MG63 (cell line): ENCODE measurements around the gene MON1A. TPM values are rescaled to one million over a fixed set of nuclear protein-coding genes. Genes with fewer than 3 reads are reported as not detected.
A peak's percentile ranks its signal among the peaks of the same experiment; 100 is the strongest.

Source experiments
- DNase-seq: peaks from one replicate; pipeline ENCODE4 v3.0.0-alpha.2; 2020
- H3K27me3 ChIP-seq: fragments of 250-450 bp; sonication (Bioruptor Pico); 2 replicates; pipeline ENCODE4 v1.5.1; 2020; ENCODE audit warnings: mild to moderate bottlenecking, moderate library complexity
- H3K36me3 ChIP-seq: fragments of 250-450 bp; sonication (Bioruptor Pico); 2 replicates; pipeline ENCODE4 v1.5.1; 2020; ENCODE audit warnings: mild to moderate bottlenecking, moderate library complexity
- H3K4me3 ChIP-seq: fragments of 250-450 bp; sonication (Bioruptor Pico); 2 replicates; pipeline ENCODE4 v1.5.1; 2020; ENCODE audit warnings: mild to moderate bottlenecking, moderate library complexity
- H3K9me3 ChIP-seq: fragments of 250-450 bp; sonication (Bioruptor Pico); 2 replicates; pipeline ENCODE4 v1.5.1; 2020; ENCODE audit warnings: mild to moderate bottlenecking, moderate library complexity
- total RNA-seq: library from RNA; depleted of rRNA; stranded (reverse); fragments of >200 nt; shearing (Covaris generic); gene quantifications from 2 replicates; pipeline ENCODE4 v1.2.3, GENCODE V29; 2014; ENCODE audit warnings: low replicate concordance

The MON1A gene
- total RNA-seq, 1 experiment from 2014 or later, result 15.6 TPM

DNA sequence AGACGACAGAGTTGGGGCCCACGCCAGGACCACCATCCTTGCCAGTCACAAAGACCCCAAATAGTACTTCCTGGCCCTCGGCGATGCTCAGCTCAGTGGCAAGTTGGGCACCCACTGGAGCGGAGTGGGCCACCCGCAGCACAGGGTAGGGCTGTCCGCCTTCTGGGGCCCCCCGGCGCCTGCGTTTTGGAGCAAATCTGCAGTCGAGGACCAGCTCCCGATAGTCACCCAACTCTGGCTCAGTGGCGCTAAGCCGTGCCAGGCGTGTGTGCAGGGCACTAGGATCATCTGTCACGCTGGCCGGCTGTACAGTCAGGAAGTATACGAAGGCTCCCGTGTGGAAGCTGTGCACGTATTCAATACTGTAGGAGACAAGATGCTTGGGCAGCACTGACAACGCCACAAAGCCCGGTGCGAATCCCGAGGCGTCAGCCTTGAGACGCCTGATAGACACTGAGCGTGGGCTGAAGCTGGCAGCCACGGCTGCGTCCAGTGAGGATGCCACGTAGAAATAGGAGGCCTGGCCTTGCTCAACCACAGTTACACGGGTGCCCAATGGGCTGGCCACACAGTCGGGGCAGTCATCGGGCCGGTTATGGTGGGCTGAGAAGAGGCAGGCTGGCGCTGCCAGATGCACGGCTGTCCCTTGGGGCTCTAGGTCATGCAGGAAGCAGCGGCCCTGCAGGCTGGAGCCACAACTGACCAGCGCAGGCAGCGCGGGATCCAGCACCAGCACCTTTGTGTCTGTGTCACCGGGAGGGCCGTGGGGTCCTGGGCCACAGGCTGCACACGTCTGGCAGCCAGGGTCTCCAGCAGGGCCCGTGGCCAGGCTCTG, 26.9 kb downstream of the MON1A start:
- H3K4me3 ChIP-seq, result no peak overlapping the region
- no peaks in the 10 kb centered on the region for H3K36me3 ChIP-seq
- no peaks in the 10 kb centered on the region for H3K27me3 ChIP-seq

DNA sequence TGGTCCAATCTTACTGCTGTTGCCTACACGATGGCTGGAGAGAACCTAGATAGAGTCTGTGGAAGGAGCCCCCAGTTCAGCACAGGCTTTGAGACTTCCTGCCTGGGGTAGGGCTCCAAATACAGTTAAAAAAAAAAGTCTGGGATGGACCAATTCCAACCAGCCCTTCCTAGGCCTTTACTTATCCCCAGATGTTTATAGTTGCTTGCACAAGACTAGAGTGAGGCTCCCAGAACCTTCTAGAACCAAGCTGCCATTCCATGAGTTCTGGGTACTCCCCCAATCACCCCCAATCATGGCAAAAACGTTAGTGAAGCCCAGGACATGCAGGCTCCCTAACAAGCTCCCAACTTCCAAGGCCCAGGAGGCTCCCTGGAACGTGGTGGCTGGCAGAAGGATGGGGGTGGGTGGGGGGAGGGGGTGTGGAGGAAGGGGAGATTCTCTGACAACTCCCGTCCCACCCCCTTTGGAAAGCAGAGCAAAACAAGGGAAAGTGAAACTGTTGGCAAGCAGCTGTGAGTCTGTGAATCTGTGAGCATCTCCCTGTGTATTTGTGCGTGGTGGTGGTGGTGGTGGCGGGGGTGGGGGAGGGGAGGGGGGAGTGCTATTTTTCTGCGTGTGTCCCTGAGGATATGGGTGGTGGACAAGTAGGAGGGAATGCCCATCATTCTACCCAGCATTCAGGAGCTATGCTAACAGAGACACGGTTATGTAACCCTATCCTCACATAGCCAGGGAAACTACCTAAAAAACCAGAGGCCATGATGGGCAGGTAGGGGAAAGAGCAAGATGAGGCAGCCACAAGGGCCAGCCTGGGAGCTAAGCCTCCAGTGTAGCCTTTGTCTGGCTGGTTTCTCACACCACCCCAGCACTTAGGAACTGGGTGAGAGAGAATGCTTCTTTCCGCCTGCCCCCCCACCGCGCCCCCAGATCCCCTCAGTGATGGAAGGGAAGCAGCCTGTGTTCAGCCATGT, 28.0 kb downstream of the MON1A start:
- H3K9me3 ChIP-seq, result no peaks in the 10 kb centered on the region
- H3K36me3 ChIP-seq, result no peaks in the 10 kb centered on the region
- DNase-seq, result peak; percentile 18
- no peak overlapping the region for H3K4me3 ChIP-seq
- H3K27me3 ChIP-seq, result no peaks in the 10 kb centered on the region

More for the DNA sequence above, 26.9 kb downstream of the MON1A start:
- DNase-seq, result no peak
- no peaks in the 10 kb centered on the region for H3K9me3 ChIP-seq

DNA sequence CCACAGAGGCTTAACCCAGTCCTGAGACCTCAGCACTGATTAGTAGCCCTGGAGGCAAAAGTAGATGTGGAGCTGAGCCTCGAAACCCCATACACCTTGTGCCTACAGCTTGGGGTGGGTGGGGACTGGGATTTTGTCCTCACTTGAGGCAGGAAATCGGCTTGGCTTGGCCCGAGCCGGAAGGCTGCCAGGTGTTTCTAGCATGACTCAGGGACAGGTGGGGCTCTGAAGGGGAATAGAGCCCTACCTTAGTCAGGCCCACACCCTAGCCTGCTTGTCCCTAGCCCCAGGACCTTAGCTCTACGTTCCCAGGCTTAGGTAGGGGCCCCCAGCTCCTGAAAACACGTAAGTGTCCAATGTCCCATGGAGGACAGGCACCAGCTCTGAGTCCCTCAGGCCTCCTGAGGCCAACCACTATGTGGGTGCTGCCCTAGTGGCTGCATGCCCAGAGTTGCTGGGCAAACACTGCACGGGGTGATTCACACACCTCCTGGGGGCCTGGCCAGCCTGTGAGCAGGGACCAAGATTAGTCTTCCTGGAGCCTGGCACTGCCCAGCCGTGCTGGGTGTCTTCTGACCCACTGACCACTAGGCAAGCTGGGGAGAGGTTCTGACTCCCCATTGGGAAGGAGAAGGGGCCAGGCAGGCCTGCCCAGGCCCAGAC, 29.0 kb downstream of the MON1A start:
- H3K4me3 ChIP-seq, result no peak overlapping the region
- DNase-seq, result peak; percentile 95
- H3K27me3 ChIP-seq, result no peaks in the 10 kb centered on the region
- no peaks in the 10 kb centered on the region for H3K9me3 ChIP-seq
- H3K36me3 ChIP-seq, result no peaks in the 10 kb centered on the region

DNA sequence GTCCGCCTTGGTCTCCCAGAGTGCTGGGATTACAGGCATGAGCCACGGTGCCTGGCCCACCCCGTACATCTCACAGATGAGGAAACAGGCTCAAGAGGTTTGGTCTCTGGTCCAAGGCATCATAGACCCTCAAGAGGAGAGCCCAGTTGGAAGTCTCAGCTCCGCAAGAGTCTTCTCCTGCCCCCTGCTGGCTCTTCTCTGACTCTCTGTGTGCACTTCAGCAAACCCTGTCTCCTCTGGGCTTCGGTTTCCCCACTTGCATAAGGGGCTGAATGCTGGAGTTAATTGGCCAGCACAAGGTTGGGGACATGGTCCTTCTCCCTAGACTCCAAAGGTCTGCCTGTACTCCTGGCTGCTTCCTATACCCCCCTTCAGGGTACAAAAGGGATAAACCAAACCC, 29.8 kb downstream of the MON1A start:
- Histone ChIP-seq H3K4me3 (no peak overlapping the region), H3K9me3 (no peaks in the 10 kb centered on the region), H3K27me3 (no peaks in the 10 kb centered on the region), H3K36me3 (no peaks in the 10 kb centered on the region)
- DNase-seq, result no peak

DNA sequence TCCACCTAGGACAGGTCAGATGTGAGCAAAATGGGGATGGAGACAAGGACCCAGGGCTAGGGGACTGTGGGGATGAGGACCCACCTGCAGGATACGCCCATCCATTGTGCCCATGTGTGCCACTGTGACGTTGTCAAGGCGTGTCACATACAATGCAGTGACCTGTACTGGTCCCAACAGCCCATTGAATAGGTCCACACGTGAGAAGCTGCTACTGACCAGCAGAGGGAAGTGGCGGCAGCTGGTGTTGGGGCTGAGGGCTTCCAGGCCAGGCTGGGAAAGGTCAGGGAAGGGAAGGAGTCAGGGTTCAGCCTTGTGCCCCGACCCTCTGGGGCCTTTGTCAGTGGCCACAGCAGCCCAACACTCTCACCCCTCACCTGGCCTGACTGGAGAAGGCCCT, 30.6 kb downstream of the MON1A start:
- DNase-seq, result no peak
- no peaks in the 10 kb centered on the region for H3K27me3 ChIP-seq
- no peaks in the 10 kb centered on the region for H3K9me3 ChIP-seq
- H3K4me3 ChIP-seq, result no peak overlapping the region
- H3K36me3 ChIP-seq, result no peaks in the 10 kb centered on the region

DNA sequence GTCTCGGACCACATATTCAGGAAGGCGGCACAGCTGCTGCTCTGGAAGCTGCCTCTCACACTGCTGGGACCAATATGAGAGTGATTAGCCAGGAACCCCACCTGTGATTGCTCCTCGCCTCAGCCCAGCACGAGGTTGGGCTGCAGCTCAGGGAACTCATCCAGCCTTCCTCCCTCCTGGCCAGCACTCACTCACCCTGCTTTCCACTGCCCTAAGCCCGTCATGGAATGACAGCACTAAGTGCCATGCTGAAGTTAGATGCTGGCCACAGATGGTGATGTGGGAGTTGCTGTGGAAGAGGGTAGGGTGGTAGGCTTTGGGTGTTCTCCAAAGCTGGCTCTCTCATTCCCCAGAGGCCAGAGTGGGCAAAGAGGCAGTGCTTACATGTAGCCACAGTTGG, 33.3 kb downstream of the MON1A start:
- no peaks in the 10 kb centered on the region for H3K9me3 ChIP-seq
- DNase-seq, result no peak
- no peaks in the 10 kb centered on the region for H3K27me3 ChIP-seq
- H3K4me3 ChIP-seq, result no peak overlapping the region
- H3K36me3 ChIP-seq, result no peaks in the 10 kb centered on the region

DNA sequence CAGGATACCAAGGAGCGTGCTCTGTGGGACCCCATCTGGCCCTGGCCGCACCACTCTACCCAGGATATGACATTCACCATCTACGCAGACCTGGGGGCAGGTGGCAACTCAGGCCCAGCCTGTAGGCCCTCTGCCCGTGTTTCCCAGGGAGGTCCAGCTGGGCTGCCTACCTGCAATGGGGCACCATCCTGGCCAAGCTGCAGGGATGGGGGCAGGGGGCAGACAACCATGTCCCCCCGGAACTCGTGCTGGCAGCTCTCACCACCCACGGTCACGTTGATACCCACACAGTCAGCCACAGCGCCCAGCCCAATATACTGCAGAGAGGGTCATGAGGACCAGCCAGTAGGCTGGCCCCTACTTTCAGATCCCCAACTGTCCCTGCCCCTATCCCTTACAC, 33.8 kb downstream of the MON1A start:
- H3K36me3 ChIP-seq, result no peaks in the 10 kb centered on the region
- no peaks in the 10 kb centered on the region for H3K9me3 ChIP-seq
- DNase-seq, result no peak
- H3K27me3 ChIP-seq, result no peaks in the 10 kb centered on the region
- H3K4me3 ChIP-seq, result no peak overlapping the region

DNA sequence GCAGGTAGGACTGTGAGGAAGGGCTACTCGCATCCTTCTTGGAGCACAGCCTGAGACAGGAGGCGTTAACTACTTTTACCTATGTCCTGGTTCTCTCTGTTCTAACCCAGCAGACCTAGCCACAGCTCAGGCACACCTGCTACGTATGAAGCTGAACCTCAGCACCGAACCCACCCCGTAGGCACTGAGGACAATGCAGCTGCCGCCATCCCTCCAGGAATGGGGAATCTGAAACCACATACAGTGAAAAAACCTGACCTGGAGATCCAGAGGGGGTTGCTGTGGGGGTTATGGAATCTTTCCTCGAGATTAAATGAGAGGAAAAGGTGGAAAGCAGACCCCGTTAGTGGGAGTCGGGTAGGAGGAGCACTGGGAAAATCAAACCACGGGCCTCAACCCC, 40.3 kb downstream of the MON1A start:
- no peak for DNase-seq
- Histone ChIP-seq H3K27me3 (no peaks in the 10 kb centered on the region), H3K36me3 (no peaks in the 10 kb centered on the region), H3K9me3 (no peaks in the 10 kb centered on the region), H3K4me3 (no peak overlapping the region)

DNA sequence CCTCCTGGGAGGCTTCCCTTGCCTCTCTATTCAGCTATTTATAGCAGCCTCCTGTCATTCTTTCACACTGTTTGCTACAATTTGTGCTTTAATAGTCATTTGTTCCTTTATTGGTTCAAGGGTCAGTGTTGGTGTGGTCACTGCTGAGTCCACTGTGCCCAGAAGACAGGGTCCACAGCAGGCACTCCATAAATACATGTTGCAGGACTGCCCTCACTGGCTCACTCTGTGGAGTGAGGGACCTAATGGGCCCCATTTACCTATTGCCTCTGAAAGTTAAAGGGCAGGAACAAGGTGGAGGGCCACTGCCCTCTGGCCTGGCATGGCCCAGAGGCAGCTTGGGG, 42.7 kb downstream of the MON1A start:
- H3K9me3 ChIP-seq, result no peaks in the 10 kb centered on the region
- no peak overlapping the region for H3K4me3 ChIP-seq
- no peaks in the 10 kb centered on the region for H3K36me3 ChIP-seq
- no peaks in the 10 kb centered on the region for H3K27me3 ChIP-seq
- no peak for DNase-seq

DNA sequence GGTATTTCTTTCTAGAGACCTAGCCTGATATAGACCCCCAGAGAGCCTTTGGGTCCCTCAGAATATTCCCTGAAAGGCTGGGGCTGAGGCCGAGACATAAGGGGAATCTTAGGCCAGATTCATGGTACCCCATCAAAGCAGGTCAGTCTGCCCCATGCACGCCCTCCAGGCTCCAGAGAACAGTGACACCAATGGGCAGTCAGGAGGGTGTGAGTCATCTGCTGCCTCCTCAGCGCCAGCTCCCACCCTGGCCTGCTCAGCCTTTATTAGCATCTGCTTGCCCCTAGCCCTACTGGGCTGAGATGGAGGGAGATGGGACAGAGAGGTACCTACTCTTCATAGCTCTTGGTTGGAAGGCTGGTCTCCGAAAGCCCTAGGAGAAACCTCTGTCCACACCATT, 45.6 kb downstream of the MON1A start:
- no peaks in the 10 kb centered on the region for H3K36me3 ChIP-seq
- DNase-seq, result no peak
- H3K9me3 ChIP-seq, result no peaks in the 10 kb centered on the region

DNA sequence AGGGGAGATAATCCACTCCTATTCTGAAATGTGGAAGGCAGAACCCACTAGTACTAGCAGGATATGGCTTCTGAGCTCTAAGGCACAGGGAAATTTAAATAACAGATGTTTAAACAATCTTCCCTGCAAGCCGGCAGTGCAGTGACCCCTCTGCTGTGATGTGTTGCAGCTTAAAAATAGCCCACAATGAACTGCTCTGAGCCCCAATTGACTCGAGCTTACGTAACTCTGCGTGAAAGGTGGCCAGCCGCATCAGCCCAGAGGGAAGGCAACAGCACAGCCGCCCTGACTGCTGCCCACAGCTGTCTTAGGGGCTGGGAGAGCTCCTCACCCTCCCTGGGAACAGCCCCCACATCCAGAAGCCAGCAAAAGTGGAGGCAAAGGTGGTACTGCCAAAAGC, 47.4 kb downstream of the MON1A start:
- DNase-seq, result no peak
- H3K36me3 ChIP-seq, result no peaks in the 10 kb centered on the region
- H3K27me3 ChIP-seq, result no peaks in the 10 kb centered on the region
- no peak overlapping the region for H3K4me3 ChIP-seq
- no peaks in the 10 kb centered on the region for H3K9me3 ChIP-seq

More for the DNA sequence above, 45.6 kb downstream of the MON1A start:
- H3K27me3 ChIP-seq, result no peaks in the 10 kb centered on the region
- H3K4me3 ChIP-seq, result no peak overlapping the region

DNA sequence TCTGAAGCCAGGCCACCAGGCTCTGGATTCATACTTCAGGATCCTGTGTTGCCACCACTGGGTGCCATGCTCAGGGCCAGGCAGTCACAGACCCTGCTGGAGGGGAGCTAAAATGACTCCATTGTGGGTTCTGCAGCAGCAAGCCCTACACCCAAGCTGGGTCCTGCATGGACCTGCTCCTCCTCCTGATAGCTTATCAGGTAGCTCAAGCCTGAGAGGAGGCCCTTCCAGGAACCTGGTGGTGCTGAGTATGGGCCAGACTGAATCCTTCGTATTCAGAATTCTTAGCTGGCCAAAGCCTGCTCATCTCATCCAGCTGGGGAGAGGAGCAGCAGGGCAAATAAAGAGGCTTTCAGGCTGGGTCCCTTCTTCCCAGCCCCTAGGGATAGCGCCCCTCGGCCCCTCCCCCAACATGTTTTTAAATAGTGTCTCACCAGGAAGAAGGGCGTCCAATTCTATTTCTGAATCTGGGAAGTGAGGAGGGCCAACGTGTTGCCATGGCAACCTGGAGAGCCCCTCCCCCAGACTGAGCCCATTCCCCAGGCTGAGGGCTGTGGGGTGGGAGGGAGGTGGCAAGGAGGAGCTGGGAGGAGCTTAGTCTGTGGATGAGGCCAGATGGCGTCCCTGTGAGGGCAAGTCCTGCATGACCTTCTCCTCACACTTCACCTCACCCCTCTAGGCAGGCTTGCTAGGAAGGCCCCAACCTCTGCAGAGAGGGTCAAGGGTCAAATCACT, 48.9 kb downstream of the MON1A start:
- no peak for DNase-seq
- no peak overlapping the region for H3K4me3 ChIP-seq

DNA sequence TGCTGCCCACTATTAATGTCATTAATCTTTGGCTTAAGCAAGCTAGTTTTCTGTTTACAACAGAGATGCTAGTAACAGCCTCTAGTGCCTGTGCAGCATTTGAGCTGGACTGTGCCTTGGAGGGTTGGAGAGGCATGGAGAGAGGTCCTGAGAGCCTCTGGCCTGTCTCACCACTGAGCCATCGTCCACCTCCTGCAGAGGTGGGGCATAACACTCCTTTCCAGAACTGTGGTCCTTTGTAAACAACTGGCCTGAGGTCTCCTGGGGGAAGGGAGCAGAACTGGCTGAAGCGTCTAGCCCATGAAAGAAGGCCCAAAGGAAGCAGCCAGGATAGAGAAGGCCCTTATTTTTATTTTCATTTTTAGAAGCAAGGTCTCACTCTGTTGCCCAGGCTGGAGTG, 49.9 kb downstream of the MON1A start:
- H3K4me3 ChIP-seq, result no peak overlapping the region
- H3K9me3 ChIP-seq, result no peaks in the 10 kb centered on the region
- no peaks in the 10 kb centered on the region for H3K27me3 ChIP-seq
- DNase-seq, result no peak
- no peaks in the 10 kb centered on the region for H3K36me3 ChIP-seq

More for the DNA sequence above, 48.9 kb downstream of the MON1A start:
- Histone ChIP-seq H3K36me3 (no peaks in the 10 kb centered on the region), H3K9me3 (no peaks in the 10 kb centered on the region), H3K27me3 (no peaks in the 10 kb centered on the region)

DNA sequence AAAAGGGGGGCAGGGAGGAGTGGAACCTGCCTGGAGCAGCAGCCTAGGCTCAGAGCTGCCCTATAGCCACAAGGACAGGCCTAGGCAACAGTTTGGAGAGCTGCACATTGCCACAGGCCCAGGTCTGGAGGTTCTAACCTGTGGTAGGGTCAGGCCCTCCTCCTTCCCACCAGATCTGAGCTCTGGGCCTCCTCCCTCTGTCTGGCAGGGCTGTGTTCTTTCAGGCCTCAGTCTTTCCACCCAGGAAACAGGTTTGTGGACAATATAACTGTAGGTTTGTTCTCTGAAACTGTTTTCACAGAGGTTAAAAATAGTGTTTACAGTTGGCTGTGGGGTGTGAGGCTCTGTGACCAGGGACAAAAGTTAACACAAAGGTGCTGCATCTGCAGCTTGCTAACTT, 50.9 kb downstream of the MON1A start:
- Histone ChIP-seq H3K36me3 (no peaks in the 10 kb centered on the region), H3K9me3 (no peaks in the 10 kb centered on the region), H3K27me3 (no peaks in the 10 kb centered on the region), H3K4me3 (no peak overlapping the region)
- no peak for DNase-seq

DNA sequence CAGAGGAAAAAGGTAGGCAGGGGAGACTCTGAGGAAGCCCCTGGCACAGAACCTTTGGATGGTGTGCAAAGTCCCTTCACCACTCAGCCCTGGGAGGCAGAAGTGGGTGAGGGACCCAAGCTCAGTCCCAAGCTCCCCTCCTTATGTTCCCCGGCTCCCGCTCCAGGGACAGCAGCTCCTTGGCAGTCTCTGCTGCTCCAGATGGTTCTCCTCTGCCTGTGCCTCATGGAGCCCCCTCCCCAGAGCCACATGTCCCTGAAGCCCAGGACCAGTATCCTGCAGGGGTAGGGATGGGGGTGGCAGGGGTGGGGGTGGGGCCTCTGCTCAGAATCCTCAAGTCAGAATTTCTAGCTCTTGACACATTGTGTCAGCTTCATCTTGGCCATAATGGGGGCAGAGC, 51.9 kb downstream of the MON1A start:
- H3K27me3 ChIP-seq, result no peaks in the 10 kb centered on the region

DNA sequence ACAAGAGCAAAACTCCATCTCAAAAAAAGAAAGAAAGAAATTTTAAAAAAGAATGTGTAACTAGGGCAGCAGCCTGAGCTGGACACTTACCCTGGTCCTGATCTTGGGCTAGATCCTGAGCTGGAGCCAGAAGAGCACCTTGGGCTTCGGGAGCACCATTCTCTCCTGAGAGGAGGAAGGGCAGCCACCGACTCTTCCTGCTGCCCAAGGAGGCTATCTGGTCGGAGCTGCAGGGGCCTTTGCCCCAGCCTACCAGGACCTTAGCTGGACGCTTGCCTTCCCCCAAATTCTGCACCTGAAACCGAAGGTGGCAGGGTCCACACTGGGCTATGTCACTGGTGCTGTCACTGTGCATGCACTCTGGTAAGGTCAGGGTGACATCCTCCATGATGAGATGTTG, 53.0 kb downstream of the MON1A start:
- Histone ChIP-seq H3K4me3 (no peak overlapping the region), H3K9me3 (no peaks in the 10 kb centered on the region), H3K36me3 (no peaks in the 10 kb centered on the region), H3K27me3 (no peaks in the 10 kb centered on the region)
- no peak for DNase-seq

More for the DNA sequence above, 51.9 kb downstream of the MON1A start:
- H3K4me3 ChIP-seq, result no peak overlapping the region
- no peaks in the 10 kb centered on the region for H3K9me3 ChIP-seq
- H3K36me3 ChIP-seq, result no peaks in the 10 kb centered on the region
- no peak for DNase-seq
